Glutamatergic neuron (in vitro differentiated cells): ENCODE measurements around the gene TELO2. TPM values are rescaled to one million over a fixed set of nuclear protein-coding genes. Genes with fewer than 3 reads are reported as not detected.

Experiments
- DNase-seq: peaks from one replicate; pipeline ENCODE4 v3.0.0; 2022
- H3K27ac Mint-ChIP-seq: one replicate; pipeline ENCODE4 v1.8.0; 2020; ENCODE audit warnings: mild to moderate bottlenecking, mixed read lengths, inconsistent platforms; ENCODE audit not compliant: unreplicated experiment
- H3K27me3 Mint-ChIP-seq: one replicate; pipeline ENCODE4 v1.8.0; 2020; ENCODE audit warnings: mild to moderate bottlenecking, moderate library complexity, mixed read lengths, inconsistent platforms; ENCODE audit not compliant: unreplicated experiment
- H3K36me3 Mint-ChIP-seq: one replicate; pipeline ENCODE4 v1.8.0; 2020; ENCODE audit warnings: mild to moderate bottlenecking, mixed read lengths, inconsistent platforms; ENCODE audit not compliant: unreplicated experiment
- H3K4me1 Mint-ChIP-seq: one replicate; pipeline ENCODE4 v1.8.0; 2020; ENCODE audit warnings: mild to moderate bottlenecking, low read depth, mixed read lengths, inconsistent platforms; ENCODE audit not compliant: unreplicated experiment
- H3K4me3 Mint-ChIP-seq: one replicate; pipeline ENCODE4 v1.8.0; 2020; ENCODE audit warnings: mild to moderate bottlenecking, mixed read lengths, inconsistent platforms; ENCODE audit not compliant: unreplicated experiment
- H3K9me3 Mint-ChIP-seq: one replicate; pipeline ENCODE4 v1.8.0; 2020; ENCODE audit warnings: mild to moderate bottlenecking, moderate library complexity, mixed read lengths, inconsistent platforms; ENCODE audit not compliant: unreplicated experiment
- CTCF ChIP-seq: fragments of 200-600 bp; sonication (generic); IDR thresholded peaks from one replicate; pipeline ENCODE4 v1.5.0; 2021; ENCODE audit not compliant: partially characterized antibody, unreplicated experiment
- total RNA-seq: library from RNA; stranded (reverse); fragmentation: NEBNext Ultra II Directional; extraction: Animal tissue kit (Norgen Biotek cat#: 25700); gene quantifications from one replicate; pipeline ENCODE4 v1.2.1, GENCODE V29; 2021; ENCODE audit not compliant: unreplicated experiment

Gene TELO2
- total RNA-seq, 1 donor from 2014 or later: 101 TPM

GRCh38 chr16:1508494-1509187, 15.5 kb downstream of the TELO2 start:
- DNase-seq: no peak
- Mint-ChIP-seq H3K4me1 (no peaks in the 10 kb centered on the region), H3K4me3 (no peak overlapping the region), H3K36me3 (no peaks in the 10 kb centered on the region), H3K9me3 (peaks cover 2% of the 10 kb centered on the region), H3K27ac (no peak overlapping the region), H3K27me3 (peaks cover 8% of the 10 kb centered on the region)
- TF ChIP-seq CTCF: no peak

GRCh38 chr16:1509307-1510221, 16.4 kb downstream of the TELO2 start:
- Mint-ChIP-seq H3K4me1 (no peaks in the 10 kb centered on the region), H3K27ac (no peak overlapping the region), H3K36me3 (peaks cover 2% of the 10 kb centered on the region), H3K4me3 (no peak overlapping the region), H3K9me3 (peaks cover 2% of the 10 kb centered on the region), H3K27me3 (peaks cover 8% of the 10 kb centered on the region)
- DNase-seq: no peak
- no peak for TF ChIP-seq CTCF

- no peak for TF ChIP-seq CTCF
- Mint-ChIP-seq H3K27me3 (peaks cover 8% of the 10 kb centered on the region), H3K4me1 (no peaks in the 10 kb centered on the region), H3K9me3 (peaks cover 2% of the 10 kb centered on the region), H3K27ac (no peak overlapping the region), H3K36me3 (peaks cover 8% of the 10 kb centered on the region), H3K4me3 (no peak overlapping the region)
- DNase-seq: no peak
Observed at GRCh38 chr16:1510272-1510671, 17.1 kb downstream of the TELO2 start.

- Mint-ChIP-seq H3K4me1 (no peaks in the 10 kb centered on the region), H3K27me3 (peaks cover 8% of the 10 kb centered on the region), H3K36me3 (peaks cover 8% of the 10 kb centered on the region), H3K27ac (no peak overlapping the region), H3K9me3 (peaks cover 2% of the 10 kb centered on the region), H3K4me3 (no peak overlapping the region)
- TF ChIP-seq CTCF: no peak
- no peak for DNase-seq
Observed at GRCh38 chr16:1510941-1511351, 17.8 kb downstream of the TELO2 start.
